ENCODE results near the gene PREPL. TPM values are rescaled to one million over a fixed set of nuclear protein-coding genes. Genes with fewer than 3 reads are reported as not detected.

Gene PREPL
- total RNA-seq, 2 donors from 2014 or later, result 29.6 to 35.6 TPM

GRCh38 chr2:44367591-44367990 is 6.3 kb upstream of the PREPL start:
- Histone ChIP-seq H3K4me1 (no peaks in the 10 kb centered on the region), H3K4me3 (no peak overlapping the region), H3K9me3 (no peaks in the 10 kb centered on the region), H3K27ac (no peak overlapping the region), H3K9ac (ENCODE audit: low read depth in 2 of 2, low read length in 2 of 2) (no peak overlapping the region), H3K27me3 (no peaks in the 10 kb centered on the region), H3K36me3 (no peaks in the 10 kb centered on the region)
- TF ChIP-seq CTCF (IDR thresholded peaks at IDR 0.05), result no peak
- no peak for DNase-seq
- intact Hi-C loops (cut with DNase I), result no loop called here

DNA sequence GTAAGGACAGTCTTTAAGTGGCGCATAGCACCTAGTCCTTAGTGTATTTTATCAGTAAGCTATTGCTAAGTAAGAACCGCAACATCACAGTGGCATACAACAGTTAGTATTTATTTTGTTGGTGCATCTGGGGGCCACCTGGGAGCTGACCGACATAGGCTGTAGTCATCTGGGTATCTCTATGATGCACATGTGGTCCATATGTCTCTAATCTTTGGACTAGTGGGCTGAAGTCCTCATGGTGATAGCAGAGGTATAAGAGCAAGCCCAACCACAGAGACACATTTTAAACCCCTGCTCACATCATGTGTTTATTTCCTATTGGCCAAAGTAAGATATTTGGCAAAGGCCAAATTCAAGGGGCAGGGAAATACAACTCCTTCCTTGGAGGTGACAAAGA is 3.3 kb upstream of the PREPL start:
- intact Hi-C loops (cut with DNase I), result no loop called here
- Histone ChIP-seq H3K27me3 (no peaks in the 10 kb centered on the region), H3K9ac (ENCODE audit: low read depth in 2 of 2, low read length in 2 of 2) (no peak overlapping the region), H3K4me1 (peaks cover 9% of the 10 kb centered on the region), H3K9me3 (no peaks in the 10 kb centered on the region), H3K27ac (no peak overlapping the region), H3K36me3 (no peaks in the 10 kb centered on the region), H3K4me3 (no peak overlapping the region)
- no peak for TF ChIP-seq CTCF (IDR thresholded peaks at IDR 0.05)
- no peak for DNase-seq

DNA sequence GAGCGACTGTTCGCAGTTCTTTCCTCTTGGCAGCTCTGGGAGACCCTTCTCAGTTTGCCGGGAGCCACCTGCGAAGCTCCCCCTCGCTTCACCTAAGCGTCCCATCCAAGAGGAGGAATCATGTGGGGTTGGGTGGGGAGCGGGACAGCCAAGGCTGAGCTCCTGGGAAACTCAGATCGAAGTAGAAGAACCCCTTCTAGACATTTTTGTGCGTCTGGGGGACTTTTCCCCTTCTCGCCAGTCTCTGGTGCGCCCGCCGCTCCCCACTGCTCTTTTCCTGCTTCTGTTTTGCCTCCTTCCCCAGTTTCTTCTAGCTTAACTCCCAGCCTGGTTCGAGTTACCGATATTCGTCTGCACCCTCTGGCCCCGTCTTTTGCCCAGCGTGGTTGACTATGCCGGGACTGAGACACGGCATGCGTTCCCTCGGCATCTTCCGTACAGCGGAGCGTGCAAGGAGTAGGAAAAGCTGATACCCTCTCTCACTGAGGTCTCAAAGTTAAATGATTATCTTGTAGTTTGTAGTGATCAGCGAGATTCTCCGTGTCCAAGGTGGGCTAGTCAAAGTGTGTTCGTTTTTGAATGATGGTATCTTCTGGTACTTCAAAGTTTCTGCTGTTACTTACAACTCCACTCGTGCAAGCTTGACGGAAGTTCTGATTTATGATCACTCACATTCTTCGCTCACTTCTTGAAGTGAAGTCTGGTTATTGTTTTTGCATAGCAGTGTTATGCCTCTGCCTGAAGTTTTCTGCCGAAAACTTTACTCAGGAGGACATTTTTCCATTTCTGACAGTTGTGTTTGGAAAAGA is 1.1 kb upstream of the PREPL start:
- H3K36me3 ChIP-seq, result no peaks in the 10 kb centered on the region
- H3K27ac ChIP-seq, result peak overlapping the region; percentile 90
- peak; percentile 52 for DNase-seq
- peak overlapping the region; percentile 59 for H3K4me3 ChIP-seq
- intact Hi-C loops (cut with DNase I), result no loop called here
- H3K9ac ChIP-seq (ENCODE audit: low read depth in 2 of 2, low read length in 2 of 2), result peak overlapping the region; percentile 87 to 90
- no peaks in the 10 kb centered on the region for H3K9me3 ChIP-seq
- H3K27me3 ChIP-seq, result no peaks in the 10 kb centered on the region
- TF ChIP-seq CTCF (IDR thresholded peaks at IDR 0.05), result no peak
- H3K4me1 ChIP-seq, result peaks cover 9% of the 10 kb centered on the region

- DNase-seq, result peak; percentile 54
- Histone ChIP-seq H3K9me3 (no peaks in the 10 kb centered on the region), H3K4me3 (peak overlapping the region; percentile 59), H3K36me3 (no peaks in the 10 kb centered on the region), H3K9ac (ENCODE audit: low read depth in 2 of 2, low read length in 2 of 2) (peak overlapping the region; percentile 86 to 90), H3K4me1 (peaks cover 9% of the 10 kb centered on the region), H3K27me3 (no peaks in the 10 kb centered on the region), H3K27ac (peak overlapping the region; percentile 90)
- no peak for TF ChIP-seq CTCF (IDR thresholded peaks at IDR 0.05)
- intact Hi-C loops (cut with DNase I), result no loop called here
Observed at GRCh38 chr2:44360749-44361329, 455 bp downstream of the PREPL start.

- TF ChIP-seq CTCF (IDR thresholded peaks at IDR 0.05), result no peak
- Histone ChIP-seq H3K4me3 (no peak overlapping the region), H3K9ac (ENCODE audit: low read depth in 2 of 2, low read length in 2 of 2) (no peak overlapping the region), H3K36me3 (no peaks in the 10 kb centered on the region), H3K4me1 (peaks cover 9% of the 10 kb centered on the region), H3K27me3 (no peaks in the 10 kb centered on the region), H3K9me3 (no peaks in the 10 kb centered on the region), H3K27ac (no peak overlapping the region)
- intact Hi-C loops (cut with DNase I), result no loop called here
- DNase-seq, result peak; percentile 37
Observed at GRCh38 chr2:44358503-44358902, 2.8 kb downstream of the PREPL start.

All from colonic mucosa (tissue), 4 donors.